Astrocyte (in vitro differentiated cells and primary cell): ENCODE results near the gene PPP2R5E. TPM values are rescaled to one million over a fixed set of nuclear protein-coding genes. Genes with fewer than 3 reads are reported as not detected.

Source experiments
- DNase-seq: peaks from one replicate; pipeline ENCODE4 v3.0.0-alpha.2; 2010; ENCODE audit warnings: low read depth
- FAIRE-seq: peaks from 2 replicates; lab custom pipeline; 2011; peaks lifted over from hg19 to GRCh38; lab: Jason Lieb, UNC
- H2AFZ ChIP-seq: 2 replicates; pipeline ENCODE4 v1.6.0; 2012; ENCODE audit warnings: low read depth, low read length, inconsistent platforms
- H3K27ac ChIP-seq: 2 replicates; pipeline ENCODE4 v1.5.1; 2011; ENCODE audit warnings: low read depth, low read length, inconsistent platforms
- H3K27me3 ChIP-seq: 2 replicates; pipeline ENCODE4 v1.6.0; 2011; ENCODE audit warnings: low read length, inconsistent platforms; ENCODE audit not compliant: insufficient read depth
- H3K36me3 ChIP-seq: 2 replicates; pipeline ENCODE4 v1.5.1; 2011; ENCODE audit warnings: low read length, inconsistent platforms; ENCODE audit not compliant: insufficient read depth
- H3K4me1 ChIP-seq: 2 replicates; pipeline ENCODE4 v1.5.1; 2011; ENCODE audit warnings: low read length, inconsistent platforms; ENCODE audit not compliant: insufficient read depth
- H3K4me2 ChIP-seq: 2 replicates; pipeline ENCODE4 v1.6.0; 2012; ENCODE audit warnings: low read length, inconsistent platforms
- H3K4me3 ChIP-seq: 2 replicates; pipeline ENCODE4 v1.5.1; 2011; ENCODE audit warnings: low read depth, mild to moderate bottlenecking, low read length, inconsistent platforms; ENCODE audit not compliant: insufficient read depth
- H3K79me2 ChIP-seq: 2 replicates; pipeline ENCODE4 v1.6.0; 2012; ENCODE audit warnings: mild to moderate bottlenecking, low read length, inconsistent platforms; ENCODE audit not compliant: insufficient read depth
- H3K9ac ChIP-seq: 2 replicates; pipeline ENCODE4 v1.6.0; 2012; ENCODE audit warnings: mild to moderate bottlenecking, low read length, inconsistent platforms
- H3K9me3 ChIP-seq: 2 replicates; pipeline ENCODE4 v1.5.1; 2012; ENCODE audit warnings: low read depth, mild to moderate bottlenecking, low read length, inconsistent platforms; ENCODE audit not compliant: insufficient read depth
- H4K20me1 ChIP-seq: 2 replicates; pipeline ENCODE4 v1.6.0; 2012; ENCODE audit warnings: low read length, inconsistent platforms; ENCODE audit not compliant: insufficient read depth
- H3K27ac Mint-ChIP-seq: one replicate; pipeline ENCODE4 v1.8.0; 2021; ENCODE audit warnings: mild to moderate bottlenecking, mixed read lengths; ENCODE audit not compliant: unreplicated experiment
- H3K27me3 Mint-ChIP-seq: one replicate; pipeline ENCODE4 v1.8.0; 2021; ENCODE audit warnings: low read depth, mixed read lengths; ENCODE audit not compliant: unreplicated experiment
- H3K36me3 Mint-ChIP-seq: one replicate; pipeline ENCODE4 v1.8.0; 2021; ENCODE audit warnings: low read depth, mixed read lengths; ENCODE audit not compliant: unreplicated experiment
- H3K4me1 Mint-ChIP-seq: one replicate; pipeline ENCODE4 v1.8.0; 2021; ENCODE audit warnings: low read depth, mixed read lengths; ENCODE audit not compliant: unreplicated experiment
- H3K4me3 Mint-ChIP-seq: one replicate; pipeline ENCODE4 v1.8.0; 2021; ENCODE audit warnings: mild to moderate bottlenecking, moderate library complexity, mixed read lengths; ENCODE audit not compliant: unreplicated experiment
- H3K9me3 Mint-ChIP-seq: one replicate; pipeline ENCODE4 v1.8.0; 2021; ENCODE audit warnings: mild to moderate bottlenecking, mixed read lengths; ENCODE audit not compliant: unreplicated experiment
- EZH2 ChIP-seq: IDR thresholded peaks from 2 replicates; pipeline ENCODE4 v1.6.1; 2012; ENCODE audit warnings: mild to moderate bottlenecking, low read length, inconsistent platforms; ENCODE audit not compliant: insufficient read depth
- total RNA-seq: library from RNA; stranded (reverse); gene quantifications from 2 replicates; pipeline ENCODE4 v1.2.1, GENCODE V29; 2021
- TF ChIP-seq, protein P1 (sequence below): IDR thresholded peaks from 2 replicates; pipeline ENCODE4 v1.5.1; 2011; ENCODE audit warnings: low read depth, mild to moderate bottlenecking, inconsistent platforms, low read length, moderate library complexity; ENCODE audit not compliant: insufficient read depth

Gene PPP2R5E
- total RNA-seq, 1 donor from 2014 or later: 69.3 TPM

DNA sequence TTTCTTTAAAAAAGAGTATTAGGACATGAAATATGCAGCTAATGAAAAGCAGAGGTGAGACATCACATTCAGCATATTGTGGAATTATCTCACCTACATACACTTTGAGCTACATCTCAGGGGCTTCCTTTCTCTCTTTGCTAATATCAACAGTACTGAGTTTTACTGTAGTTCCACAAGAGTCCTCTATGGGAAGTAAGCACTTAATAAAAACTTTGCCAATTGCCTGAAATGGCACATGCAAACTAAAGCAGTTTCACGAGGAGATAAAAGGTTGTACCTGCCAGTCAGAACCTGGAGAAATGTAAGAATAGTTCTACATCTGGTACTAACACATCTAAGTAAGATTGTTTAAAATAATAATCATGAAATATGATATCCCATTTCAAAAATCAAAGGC lies 150.9 kb downstream of the PPP2R5E start:
- Histone ChIP-seq H3K4me3 (no peak overlapping the region), H3K4me2 (no peak overlapping the region), H3K9me3 (no peaks in the 10 kb centered on the region), H2AFZ (no peak overlapping the region), H3K79me2 (no peaks in the 10 kb centered on the region), H3K27ac (no peak overlapping the region), H3K36me3 (peaks cover 7% of the 10 kb centered on the region), H3K27me3 (no peaks in the 10 kb centered on the region), H4K20me1 (no peaks in the 10 kb centered on the region), H3K9ac (no peak overlapping the region), H3K4me1 (no peaks in the 10 kb centered on the region)
- no peaks in the 10 kb centered on the region for H3K9me3 Mint-ChIP-seq
- no peak for TF ChIP-seq EZH2
- TF ChIP-seq, protein P1, sequence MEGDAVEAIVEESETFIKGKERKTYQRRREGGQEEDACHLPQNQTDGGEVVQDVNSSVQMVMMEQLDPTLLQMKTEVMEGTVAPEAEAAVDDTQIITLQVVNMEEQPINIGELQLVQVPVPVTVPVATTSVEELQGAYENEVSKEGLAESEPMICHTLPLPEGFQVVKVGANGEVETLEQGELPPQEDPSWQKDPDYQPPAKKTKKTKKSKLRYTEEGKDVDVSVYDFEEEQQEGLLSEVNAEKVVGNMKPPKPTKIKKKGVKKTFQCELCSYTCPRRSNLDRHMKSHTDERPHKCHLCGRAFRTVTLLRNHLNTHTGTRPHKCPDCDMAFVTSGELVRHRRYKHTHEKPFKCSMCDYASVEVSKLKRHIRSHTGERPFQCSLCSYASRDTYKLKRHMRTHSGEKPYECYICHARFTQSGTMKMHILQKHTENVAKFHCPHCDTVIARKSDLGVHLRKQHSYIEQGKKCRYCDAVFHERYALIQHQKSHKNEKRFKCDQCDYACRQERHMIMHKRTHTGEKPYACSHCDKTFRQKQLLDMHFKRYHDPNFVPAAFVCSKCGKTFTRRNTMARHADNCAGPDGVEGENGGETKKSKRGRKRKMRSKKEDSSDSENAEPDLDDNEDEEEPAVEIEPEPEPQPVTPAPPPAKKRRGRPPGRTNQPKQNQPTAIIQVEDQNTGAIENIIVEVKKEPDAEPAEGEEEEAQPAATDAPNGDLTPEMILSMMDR: no peak
- FAIRE-seq (no peak), DNase-seq (no peak)
- H3K4me3 Mint-ChIP-seq: no peak overlapping the region
- H3K27ac Mint-ChIP-seq: no peak overlapping the region
- peaks cover 7% of the 10 kb centered on the region for H3K4me1 Mint-ChIP-seq
- no peaks in the 10 kb centered on the region for H3K27me3 Mint-ChIP-seq
- peaks cover 3% of the 10 kb centered on the region for H3K36me3 Mint-ChIP-seq

DNA sequence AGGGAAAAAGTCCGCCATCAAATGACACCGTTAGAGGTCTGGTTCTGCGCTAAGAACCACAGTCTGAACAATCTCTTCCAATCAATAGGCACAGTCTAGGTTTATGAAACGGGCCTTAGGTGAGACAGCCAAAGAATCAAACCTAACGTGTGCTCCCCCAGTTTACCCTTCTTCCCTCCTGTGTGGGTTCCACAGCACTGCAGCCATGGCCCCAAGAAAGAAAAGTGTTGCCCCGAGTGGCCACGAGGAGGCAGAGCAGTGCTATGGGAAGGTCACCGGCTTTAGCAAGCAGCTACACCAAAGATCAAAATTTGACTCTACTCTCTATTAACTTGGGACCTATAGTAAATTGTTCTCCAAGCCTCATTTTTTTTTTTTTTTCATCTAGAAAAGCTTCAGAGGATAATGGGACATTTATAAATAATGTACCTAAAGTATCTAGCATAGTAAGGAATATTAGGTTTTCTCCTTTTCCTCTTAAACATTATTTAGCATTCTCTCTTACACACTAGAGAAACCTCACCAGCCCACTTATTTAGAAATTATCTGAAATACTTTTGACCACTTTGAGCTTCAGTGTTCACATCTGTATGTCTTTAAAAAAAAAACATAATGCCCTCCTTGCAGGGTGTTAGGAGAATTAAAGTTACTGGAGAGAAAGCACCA lies 154.3 kb downstream of the PPP2R5E start:
- Mint-ChIP-seq H3K4me3 (no peak overlapping the region), H3K36me3 (peaks cover 12% of the 10 kb centered on the region), H3K4me1 (no peaks in the 10 kb centered on the region), H3K27me3 (no peaks in the 10 kb centered on the region), H3K27ac (no peak overlapping the region), H3K9me3 (no peaks in the 10 kb centered on the region)
- Histone ChIP-seq H2AFZ (no peak overlapping the region), H4K20me1 (no peaks in the 10 kb centered on the region), H3K36me3 (peaks cover 10% of the 10 kb centered on the region), H3K9ac (no peak overlapping the region), H3K4me3 (no peak overlapping the region), H3K79me2 (no peaks in the 10 kb centered on the region), H3K4me2 (no peak overlapping the region), H3K9me3 (no peaks in the 10 kb centered on the region), H3K4me1 (no peaks in the 10 kb centered on the region), H3K27me3 (no peaks in the 10 kb centered on the region), H3K27ac (no peak overlapping the region)
- DNase-seq: peak; percentile 13
- TF ChIP-seq, protein P1: peak; percentile 69
- TF ChIP-seq EZH2: no peak
- no peak for FAIRE-seq

DNA sequence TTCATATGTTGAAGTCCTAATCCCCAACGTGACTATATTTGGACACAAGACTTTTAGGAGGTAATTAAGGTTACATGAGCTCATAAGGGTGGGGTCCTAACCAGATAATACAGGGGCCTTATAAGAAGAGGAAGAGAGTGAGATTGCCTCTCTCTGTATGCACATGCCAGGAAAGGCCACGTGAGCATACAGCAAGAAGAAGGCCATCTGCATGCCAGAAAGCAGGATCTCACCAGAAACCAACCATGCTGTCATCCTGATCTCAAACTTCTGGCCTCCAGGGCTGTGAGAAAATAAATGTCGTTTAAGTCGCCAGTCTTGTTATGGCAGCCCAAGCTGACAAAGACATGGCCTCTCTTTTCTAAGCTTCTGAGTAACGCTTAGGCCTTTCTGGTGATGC lies 155.5 kb downstream of the PPP2R5E start:
- no peaks in the 10 kb centered on the region for H3K79me2 ChIP-seq
- no peak for FAIRE-seq
- no peak overlapping the region for H3K27ac ChIP-seq
- H3K36me3 ChIP-seq: peaks cover 12% of the 10 kb centered on the region
- H3K4me3 ChIP-seq: no peak overlapping the region
- no peaks in the 10 kb centered on the region for H3K27me3 ChIP-seq
- no peak overlapping the region for H3K9ac ChIP-seq
- H3K4me3 Mint-ChIP-seq: no peak overlapping the region
- H3K4me2 ChIP-seq: no peak overlapping the region
- peaks cover 16% of the 10 kb centered on the region for H3K36me3 Mint-ChIP-seq
- no peaks in the 10 kb centered on the region for H4K20me1 ChIP-seq
- H3K4me1 Mint-ChIP-seq: no peaks in the 10 kb centered on the region
- no peaks in the 10 kb centered on the region for H3K9me3 Mint-ChIP-seq
- DNase-seq: no peak
- TF ChIP-seq, protein P1: no peak
- TF ChIP-seq EZH2: no peak
- H3K27ac Mint-ChIP-seq: no peak overlapping the region
- H3K4me1 ChIP-seq: no peaks in the 10 kb centered on the region
- no peaks in the 10 kb centered on the region for H3K9me3 ChIP-seq
- no peaks in the 10 kb centered on the region for H3K27me3 Mint-ChIP-seq
- no peak overlapping the region for H2AFZ ChIP-seq
